Testis (tissue), 2 donors: Measurements from ENCODE around the gene RUVBL1.

Experiments
- CTCF ChIP-seq, 3 experiments: fragments of 450-650 bp in 2 of 3; fragments of 200-600 bp in 1 of 3; sonication (generic) in 1 of 3; IDR thresholded peaks; one replicate each; pipeline ENCODE4 v1.5.1; 2016 to 2019; ENCODE audit warnings: antibody characterized with exemption in 3 of 3, mild to moderate bottlenecking in 2 of 3, moderate library complexity in 1 of 3
- POLR2A ChIP-seq: fragments of 450-650 bp; IDR thresholded peaks from one replicate; pipeline ENCODE4 v1.6.1; 2017; ENCODE audit warnings: antibody characterized with exemption, mild to moderate bottlenecking, moderate library complexity

DNA sequence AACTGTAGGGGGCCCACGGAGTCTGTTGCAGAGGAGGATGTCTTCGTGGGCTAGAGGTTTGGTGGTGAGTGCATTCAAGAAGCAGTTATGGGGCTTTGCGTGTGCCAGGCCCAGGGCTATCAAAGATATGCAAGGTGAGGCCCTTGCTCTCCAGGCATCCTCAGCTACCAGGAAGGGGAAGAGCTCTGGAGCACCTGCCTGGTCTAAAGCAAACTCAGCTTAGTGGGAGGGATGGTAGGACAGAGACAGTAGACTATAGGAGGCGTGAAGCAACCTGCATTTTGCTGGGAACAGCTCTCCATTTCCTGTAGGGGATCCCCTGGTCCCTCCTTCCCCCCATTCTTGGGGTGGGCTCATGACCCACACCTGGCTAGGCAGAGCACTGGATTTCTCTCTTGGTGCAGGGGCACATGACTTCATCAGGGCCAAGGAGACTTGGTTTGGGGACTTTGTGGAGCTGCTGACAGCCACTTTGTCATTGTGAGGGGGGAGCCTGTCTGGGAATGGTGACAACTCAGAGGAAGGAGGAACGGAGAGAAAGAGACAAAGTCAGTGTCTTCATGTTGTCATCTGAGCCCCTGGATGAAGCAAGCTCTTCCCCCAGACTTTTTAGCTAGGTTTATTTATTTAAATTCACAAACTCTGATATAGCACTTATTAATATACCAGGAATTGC, 21.0 kb upstream of the RUVBL1 start:
- no peak for TF ChIP-seq CTCF (IDR thresholded peaks at IDR 0.05)
- TF ChIP-seq POLR2A: no peak
